ENCODE results near the gene CAMSAP3.

DNA sequence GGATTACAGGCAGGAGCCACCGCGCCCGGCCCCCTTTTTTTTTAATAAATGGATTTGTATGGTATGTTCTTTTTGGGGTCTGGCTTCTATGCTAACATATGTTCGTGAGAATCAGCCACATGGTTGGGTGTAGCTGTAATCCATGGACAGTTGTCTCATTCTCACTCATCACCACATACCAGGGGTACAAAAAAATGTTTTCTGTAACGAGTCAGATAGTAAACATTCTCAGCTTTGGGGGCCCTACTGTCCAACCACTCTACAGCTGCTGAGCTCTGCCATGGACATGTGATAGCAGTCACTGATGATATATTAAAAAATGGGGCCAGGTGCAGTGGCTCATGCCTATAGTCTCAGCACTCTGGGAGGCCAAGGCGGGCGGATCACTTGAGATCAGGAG, 68.0 kb downstream of the CAMSAP3 start:
- TF ChIP-seq, protein P1, sequence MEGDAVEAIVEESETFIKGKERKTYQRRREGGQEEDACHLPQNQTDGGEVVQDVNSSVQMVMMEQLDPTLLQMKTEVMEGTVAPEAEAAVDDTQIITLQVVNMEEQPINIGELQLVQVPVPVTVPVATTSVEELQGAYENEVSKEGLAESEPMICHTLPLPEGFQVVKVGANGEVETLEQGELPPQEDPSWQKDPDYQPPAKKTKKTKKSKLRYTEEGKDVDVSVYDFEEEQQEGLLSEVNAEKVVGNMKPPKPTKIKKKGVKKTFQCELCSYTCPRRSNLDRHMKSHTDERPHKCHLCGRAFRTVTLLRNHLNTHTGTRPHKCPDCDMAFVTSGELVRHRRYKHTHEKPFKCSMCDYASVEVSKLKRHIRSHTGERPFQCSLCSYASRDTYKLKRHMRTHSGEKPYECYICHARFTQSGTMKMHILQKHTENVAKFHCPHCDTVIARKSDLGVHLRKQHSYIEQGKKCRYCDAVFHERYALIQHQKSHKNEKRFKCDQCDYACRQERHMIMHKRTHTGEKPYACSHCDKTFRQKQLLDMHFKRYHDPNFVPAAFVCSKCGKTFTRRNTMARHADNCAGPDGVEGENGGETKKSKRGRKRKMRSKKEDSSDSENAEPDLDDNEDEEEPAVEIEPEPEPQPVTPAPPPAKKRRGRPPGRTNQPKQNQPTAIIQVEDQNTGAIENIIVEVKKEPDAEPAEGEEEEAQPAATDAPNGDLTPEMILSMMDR (IDR thresholded peaks at IDR 0.05 in 8 of 11, conservative IDR thresholded peaks at IDR 0.05 in 3 of 11), result no peak
- no peak for TF ChIP-seq POLR2A (IDR thresholded peaks at IDR 0.05)

All from spleen (tissue), 7 donors.